ENCODE data around the gene PDIA2.

DNA sequence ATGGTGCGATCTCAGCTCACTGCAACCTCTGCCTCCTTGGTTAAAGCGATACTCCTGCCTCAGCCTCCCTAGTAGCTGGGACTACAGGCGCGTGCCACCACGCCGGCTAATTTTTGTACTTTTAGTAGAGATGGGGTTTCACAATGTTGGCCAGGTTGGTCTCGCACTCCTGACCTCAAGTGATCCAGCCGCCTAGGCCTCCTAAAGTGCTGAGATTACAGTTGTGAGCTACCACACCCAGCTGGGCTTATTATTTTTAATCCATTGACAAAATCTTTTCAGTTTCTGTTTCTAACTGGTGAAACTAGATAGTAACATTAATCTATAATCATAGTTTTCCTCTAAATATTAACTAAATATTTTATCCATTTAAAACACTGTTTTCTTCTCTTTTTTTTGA, 42.4 kb upstream of the PDIA2 start:
- TF ChIP-seq POLR2AphosphoS5 (IDR thresholded peaks at IDR 0.05) = no peak
- TF ChIP-seq POLR2A (IDR thresholded peaks at IDR 0.05) = no peak
- TF ChIP-seq, protein P1, sequence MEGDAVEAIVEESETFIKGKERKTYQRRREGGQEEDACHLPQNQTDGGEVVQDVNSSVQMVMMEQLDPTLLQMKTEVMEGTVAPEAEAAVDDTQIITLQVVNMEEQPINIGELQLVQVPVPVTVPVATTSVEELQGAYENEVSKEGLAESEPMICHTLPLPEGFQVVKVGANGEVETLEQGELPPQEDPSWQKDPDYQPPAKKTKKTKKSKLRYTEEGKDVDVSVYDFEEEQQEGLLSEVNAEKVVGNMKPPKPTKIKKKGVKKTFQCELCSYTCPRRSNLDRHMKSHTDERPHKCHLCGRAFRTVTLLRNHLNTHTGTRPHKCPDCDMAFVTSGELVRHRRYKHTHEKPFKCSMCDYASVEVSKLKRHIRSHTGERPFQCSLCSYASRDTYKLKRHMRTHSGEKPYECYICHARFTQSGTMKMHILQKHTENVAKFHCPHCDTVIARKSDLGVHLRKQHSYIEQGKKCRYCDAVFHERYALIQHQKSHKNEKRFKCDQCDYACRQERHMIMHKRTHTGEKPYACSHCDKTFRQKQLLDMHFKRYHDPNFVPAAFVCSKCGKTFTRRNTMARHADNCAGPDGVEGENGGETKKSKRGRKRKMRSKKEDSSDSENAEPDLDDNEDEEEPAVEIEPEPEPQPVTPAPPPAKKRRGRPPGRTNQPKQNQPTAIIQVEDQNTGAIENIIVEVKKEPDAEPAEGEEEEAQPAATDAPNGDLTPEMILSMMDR (IDR thresholded peaks at IDR 0.05) = no peak

All from upper lobe of left lung (tissue), 4 donors.